GM10847 (cell line): ENCODE measurements around the gene SLC9A1.

Experiments
- POLR2A ChIP-seq: IDR thresholded peaks from 2 replicates; pipeline ENCODE4 v1.6.1; 2011; ENCODE audit not compliant: insufficient read length; ENCODE audit errors: extremely low read depth

The SLC9A1 gene

DNA sequence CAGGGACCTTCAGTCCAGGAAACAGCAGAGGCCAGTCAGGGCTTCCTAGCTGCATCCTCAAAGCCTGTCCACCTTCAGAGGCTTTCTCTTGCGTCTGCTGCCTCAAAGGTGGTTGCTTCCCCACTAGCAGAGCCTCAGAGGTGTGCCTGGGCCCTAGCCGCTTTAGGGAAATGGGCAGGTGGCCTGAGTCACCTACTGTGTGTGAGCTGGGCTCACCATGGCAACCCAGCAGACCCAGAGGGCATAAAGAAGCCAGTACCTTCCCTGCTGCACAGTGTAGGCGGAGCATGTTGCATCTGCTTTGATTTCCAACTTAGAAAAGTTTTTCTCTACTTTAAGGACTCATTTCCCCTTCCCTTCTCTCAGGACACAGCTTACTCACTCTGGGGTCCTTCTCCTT is 12.5 kb downstream of the SLC9A1 start:
- no peak for TF ChIP-seq POLR2A

DNA sequence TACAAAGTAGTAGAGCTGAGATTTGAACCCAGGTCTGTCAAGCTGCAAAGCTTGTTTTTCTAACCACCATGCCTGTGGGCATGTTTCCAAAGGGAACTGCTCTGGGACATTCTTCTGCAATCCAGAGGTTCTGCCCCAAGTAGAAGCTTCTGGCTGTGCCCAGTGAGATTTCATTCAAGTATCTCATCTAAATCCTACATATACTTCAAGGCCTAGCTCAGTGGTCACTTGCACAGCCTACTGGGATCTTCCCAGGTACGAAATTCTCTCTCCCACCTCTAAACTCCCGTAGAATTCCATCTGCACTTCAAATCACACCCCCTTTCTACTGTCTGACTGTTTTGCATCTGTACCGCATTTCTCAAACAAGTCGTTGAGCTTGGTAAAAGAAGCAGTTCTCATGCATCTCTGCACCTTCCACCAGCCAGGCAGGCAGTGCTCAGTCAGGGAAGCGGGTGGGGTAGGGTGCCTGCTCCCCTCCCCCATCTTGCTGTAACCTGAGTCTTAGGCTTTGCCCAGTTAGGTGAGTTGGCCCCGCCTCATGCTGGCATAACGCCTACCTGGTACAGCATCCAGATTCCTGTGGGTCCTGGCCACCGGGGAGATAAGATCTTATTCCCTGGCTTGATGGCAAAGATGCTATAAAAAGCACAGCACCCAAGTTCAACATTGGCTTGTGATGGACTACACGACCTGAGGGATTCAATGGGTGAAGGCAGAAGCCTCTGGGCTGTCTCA is 13.5 kb downstream of the SLC9A1 start:
- no peak for TF ChIP-seq POLR2A

DNA sequence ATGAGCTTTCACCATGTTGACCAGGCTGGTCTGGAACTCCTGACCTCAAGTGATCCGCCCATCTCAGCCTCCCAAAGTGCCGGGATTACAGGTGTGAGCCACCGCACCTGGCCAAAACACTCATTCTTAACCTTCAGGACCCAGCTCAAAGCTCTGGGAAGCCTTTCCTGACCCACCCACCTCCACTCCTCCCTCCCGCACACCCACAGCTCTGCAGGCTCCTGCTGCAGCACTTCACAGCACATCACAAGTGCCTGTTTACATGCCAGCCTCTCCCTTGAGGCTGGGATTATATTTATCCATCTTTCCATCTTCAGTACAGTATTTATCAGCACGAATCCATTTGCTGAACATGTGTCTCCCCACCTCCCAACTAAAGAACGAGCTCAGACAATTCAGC is 14.9 kb downstream of the SLC9A1 start:
- no peak for TF ChIP-seq POLR2A

DNA sequence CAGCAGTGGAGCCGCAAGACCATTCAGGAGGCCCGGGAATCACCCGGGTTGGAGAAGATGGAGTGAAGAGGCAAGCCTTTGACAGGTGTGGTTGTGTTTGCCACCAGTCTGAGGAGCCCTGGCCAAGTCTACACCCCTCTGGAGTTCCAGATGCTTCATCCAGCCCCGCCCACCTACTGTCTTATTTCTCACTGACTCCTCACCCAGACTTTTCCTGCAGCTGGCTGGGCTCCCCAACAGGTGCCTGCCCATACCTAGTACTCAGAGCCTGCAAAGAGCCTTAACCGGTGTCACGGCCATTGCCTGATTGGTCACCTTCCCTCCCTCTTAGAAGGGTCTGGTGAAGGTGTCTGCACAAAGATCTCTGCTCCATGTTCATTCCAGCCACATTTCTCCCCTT is 16.0 kb downstream of the SLC9A1 start:
- no peak for TF ChIP-seq POLR2A

DNA sequence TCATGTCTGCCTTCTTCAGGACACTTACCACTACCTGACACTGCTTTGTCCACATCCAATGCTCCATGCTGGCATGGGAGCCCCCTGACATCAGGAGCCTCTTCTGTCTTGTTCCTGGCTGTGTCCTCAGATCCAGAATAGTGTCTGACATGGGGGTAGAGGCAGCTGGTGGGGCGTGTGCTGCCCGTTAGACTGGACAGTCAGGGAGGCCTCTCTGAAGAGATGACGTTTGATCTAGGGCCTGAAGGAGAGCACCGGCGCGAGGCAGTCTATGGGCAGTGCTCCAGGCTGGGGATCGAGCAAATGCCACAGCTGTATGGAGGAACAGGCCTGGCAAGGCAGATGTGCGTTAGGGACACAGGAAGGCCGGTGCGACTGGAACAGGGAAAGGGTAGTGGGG is 16.6 kb downstream of the SLC9A1 start:
- TF ChIP-seq POLR2A: no peak

DNA sequence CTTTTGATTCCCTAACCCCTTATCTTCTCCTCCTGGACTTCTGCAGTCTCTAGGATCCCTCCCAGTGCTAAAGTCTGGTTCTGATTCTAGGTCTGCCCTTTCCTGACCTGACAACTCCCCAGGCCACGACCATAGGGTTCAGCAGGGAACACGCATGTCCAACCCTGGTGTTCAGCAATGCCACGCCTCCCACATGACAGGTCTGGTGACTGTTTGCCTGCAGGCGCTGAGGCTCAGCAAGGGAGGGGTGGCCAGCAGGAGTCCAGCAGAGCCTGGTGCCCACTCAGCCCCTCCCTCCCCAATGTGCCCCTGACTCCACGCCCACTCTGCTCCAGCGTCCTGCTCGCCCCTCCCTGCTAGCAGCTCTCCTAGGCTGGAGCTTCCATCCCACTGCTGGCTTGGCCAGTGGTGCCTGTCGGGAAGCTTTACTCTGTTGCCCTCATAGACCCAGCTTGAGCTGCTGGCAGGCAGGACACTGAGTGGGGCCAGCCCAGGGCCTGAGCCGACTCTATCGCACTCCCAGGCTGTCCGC is 17.3 kb downstream of the SLC9A1 start:
- no peak for TF ChIP-seq POLR2A

DNA sequence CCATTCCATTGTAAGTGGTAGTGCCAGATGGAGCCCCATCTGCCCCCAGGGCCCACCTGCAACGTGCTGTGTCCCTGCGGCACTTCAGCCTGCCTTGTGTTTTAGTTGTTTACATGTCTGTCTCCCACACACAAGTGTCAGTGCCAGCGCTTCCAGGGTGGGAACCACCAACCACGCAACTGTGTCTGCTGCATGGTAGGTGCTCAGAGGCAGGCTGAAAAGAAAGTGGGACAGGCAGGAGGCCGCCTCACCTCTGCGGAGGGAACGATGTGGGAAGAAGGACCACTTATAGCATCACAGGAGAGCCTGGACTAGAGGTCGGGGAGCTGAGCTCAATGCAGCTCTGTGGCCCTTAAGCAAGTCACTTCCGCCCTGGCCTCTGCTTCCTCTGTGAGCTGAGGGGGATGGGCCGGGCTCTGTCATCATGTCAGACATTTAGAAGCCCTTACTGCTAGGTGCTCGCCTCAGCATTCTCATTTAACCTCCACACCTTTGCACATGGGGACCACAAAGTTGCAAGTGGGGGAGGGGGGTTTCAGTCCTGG is 17.9 kb downstream of the SLC9A1 start:
- TF ChIP-seq POLR2A: peak; percentile 25

DNA sequence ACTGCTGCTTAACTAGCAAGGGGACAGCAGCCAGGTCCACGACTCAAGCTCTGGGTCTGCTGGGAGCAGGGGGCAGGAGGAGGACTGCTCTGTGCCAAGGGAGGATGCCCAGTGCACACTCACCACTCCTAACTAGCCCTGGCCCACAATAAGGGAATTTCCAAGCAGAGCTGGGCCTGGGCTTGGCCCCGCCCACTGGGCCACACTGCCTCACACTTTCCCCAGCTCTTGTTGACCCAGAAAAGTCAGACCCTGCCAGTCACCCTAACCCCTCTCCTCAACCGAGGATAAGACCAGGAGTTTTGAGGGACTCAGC is 18.7 kb downstream of the SLC9A1 start:
- no peak for TF ChIP-seq POLR2A

DNA sequence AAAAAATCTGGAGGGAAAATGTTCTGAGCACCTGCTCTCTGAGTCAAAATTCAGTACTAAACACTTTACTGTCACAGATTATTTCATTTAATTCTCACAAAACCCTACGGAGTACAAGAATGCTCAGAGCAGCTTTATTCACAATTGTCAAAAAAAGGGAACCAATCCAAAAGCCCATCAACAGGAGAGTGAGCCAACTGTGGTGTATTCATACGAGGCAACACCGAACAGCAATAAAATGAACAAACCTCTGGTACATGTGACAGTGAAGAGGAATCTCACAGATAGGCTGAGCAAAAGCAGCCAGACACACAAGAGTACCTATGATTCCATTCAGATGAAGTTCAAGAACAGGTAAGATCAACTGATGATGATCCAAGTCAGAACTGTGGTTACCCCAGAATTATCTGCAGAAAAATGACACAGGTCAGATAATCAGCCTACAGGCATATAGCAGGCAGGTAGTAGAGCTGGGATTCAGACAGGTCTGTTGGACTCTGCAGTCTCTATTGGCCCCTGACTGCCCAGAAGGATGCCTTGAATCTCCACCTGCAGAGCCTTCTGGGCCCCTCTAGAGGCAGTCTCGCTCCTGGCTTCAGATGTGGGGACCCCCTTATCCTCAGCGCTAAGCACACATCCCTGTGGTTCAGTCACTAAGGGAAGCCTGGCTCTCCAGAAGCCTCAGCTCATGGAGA is 19.2 kb downstream of the SLC9A1 start:
- TF ChIP-seq POLR2A: no peak

DNA sequence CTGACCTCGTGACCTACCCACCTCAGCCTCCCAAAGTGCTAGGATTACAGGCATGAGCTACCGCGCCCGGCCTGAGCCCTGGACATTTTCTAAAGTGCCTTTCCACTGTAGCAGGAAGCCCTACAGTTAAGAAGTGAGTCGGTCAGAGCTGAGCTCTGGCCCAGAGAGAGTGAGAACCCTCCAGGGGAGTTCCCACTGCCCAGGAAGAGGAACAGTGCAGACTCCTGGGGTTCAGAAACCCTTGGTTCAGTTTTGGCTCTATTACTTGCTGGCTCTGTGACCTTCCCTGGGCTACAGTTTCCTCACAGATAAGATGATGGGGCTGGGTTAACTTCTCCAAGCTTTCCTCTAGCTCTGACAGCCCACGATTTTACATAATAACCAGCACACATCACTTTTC is 20.9 kb downstream of the SLC9A1 start:
- TF ChIP-seq POLR2A: no peak

DNA sequence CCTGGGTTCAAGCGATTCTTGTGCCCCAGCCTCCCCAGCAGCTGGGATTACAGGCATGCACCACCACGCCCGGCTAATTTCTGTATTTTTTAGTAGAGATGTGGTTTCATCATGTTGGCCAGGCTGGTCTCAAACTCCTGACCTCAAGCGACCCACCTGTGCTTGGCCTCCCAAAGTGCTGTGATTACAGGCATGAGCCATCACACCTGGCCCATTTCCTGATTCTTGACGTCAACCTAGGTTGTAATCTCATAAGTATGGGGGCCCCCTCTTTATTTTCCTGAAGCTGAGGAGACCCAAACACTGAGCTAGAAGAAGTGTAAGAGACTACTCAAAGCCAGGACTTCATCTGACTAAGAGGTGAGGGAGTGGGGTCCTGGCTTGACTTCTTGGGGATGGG is 21.8 kb downstream of the SLC9A1 start:
- TF ChIP-seq POLR2A: no peak

DNA sequence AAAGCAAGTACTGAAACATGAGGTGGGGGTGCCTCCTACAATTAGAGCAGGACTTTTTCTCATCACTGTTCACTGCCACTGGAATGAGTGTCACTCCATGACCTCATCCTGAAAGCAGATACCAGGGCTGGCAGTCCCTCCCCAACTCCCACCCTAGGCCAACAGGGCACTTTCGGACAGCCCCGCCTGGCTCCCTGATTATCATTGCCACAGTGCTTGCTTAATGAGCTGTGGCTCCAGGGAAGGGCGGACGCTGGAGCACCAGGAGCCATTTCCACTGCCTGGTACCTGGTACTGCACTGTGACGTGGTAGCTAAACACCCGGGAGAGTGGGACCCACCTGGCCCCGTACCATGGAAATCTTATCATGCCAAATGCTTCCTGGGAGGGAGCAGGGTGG is 22.3 kb downstream of the SLC9A1 start:
- no peak for TF ChIP-seq POLR2A

DNA sequence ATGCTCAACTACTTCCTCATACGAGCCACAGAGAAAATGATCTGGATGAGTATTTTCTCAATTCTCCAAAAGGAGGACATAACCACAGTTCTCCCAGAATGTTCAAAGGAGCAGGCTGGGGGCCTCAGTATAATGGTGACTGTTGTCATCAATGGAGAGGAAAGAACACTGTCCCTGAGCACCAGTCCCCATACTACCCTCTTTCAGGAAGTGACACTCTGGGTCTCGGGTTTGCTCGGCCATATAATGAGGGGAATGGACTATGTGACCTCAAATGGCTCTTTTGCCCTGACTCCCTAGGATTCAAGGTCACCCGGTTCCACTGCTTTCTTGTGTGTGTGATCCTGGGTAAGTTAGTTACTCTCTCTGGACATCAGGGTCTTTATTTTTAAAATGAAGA is 22.8 kb downstream of the SLC9A1 start:
- no peak for TF ChIP-seq POLR2A

DNA sequence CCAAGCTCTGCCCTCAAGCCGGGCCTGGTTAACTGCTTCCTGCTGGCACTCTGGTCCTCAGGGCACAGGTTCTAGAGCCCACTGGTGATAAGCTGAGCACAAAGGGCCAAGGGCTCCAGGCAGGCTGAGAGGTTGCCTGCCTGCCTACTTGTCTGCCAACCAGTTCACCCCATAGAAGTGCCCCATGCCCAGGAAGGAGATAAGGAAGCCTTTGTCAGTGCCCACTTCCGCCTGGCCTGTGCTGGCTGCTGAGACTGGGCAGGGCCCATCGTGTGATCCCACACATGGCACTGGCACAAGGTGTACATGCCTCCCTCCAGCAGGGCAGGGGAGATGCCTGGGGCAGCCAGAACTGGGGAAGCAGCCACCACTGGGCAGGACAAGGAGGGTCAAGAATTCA is 24.1 kb downstream of the SLC9A1 start:
- TF ChIP-seq POLR2A: no peak

DNA sequence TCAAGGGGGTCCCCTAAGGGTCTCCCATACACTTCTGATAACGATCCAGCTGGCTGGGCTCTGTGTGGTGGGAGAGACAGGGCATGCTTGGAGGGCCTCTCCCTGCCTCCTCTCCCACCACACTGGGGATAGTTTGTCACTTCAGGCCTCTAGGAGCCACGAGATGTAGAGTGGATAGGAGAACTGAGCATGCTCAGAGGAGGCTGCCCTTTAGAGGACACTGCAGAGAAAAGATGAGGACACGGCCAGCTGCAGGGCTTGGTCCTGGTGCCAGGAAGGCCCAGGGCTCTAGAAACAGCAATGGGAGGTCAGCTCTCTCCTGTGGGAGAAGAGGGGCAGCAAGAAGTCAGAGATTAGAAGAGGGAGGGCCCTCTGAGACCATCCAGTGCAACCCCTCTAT is 25.7 kb downstream of the SLC9A1 start:
- no peak for TF ChIP-seq POLR2A

DNA sequence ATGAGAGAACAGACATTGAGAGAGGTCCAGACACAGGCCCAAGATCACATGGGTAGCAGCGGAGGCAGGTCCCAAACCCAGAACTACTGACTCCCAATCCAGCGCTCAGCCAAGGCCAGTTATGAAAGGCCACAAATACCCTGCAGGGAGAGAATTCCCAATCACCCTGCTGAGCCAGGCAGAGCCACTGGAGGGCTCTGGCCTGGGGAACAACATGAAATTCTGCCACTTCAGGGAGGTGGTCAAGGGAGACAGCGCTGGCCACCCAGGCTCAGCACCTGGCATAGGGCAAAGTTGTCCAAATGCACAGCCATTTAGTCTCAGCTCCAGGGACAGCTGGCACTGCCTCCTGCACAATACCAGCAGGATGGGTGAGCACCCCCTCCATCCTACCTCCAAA is 27.5 kb downstream of the SLC9A1 start:
- no peak for TF ChIP-seq POLR2A
